Measurements from ENCODE around the gene SEPTIN3.

- TF ChIP-seq CTCF (IDR thresholded peaks at IDR 0.05; ENCODE audit: control extremely low read depth in 1 of 3, insufficient read depth in 1 of 3, low read depth in 1 of 3, low read length in 3 of 3): no peak
- TF ChIP-seq HDAC6 (IDR thresholded peaks at IDR 0.05; ENCODE audit: low read depth, low read length): no peak
These were observed 9.5 kb downstream of the SEPTIN3 start for GRCh38 chr22:41978732-41979131.
